GM21528 (cell line): ENCODE results near the gene CAMK2B.

ENCODE experiments used
- ATAC-seq: cut with Tn5 transposase; IDR thresholded peaks from one replicate; pipeline ENCODE4 v1.9.1; 2021; ENCODE audit warnings: mild to moderate bottlenecking, moderate library complexity; ENCODE audit not compliant: unreplicated experiment, low FRiP score

CAMK2B gene

DNA sequence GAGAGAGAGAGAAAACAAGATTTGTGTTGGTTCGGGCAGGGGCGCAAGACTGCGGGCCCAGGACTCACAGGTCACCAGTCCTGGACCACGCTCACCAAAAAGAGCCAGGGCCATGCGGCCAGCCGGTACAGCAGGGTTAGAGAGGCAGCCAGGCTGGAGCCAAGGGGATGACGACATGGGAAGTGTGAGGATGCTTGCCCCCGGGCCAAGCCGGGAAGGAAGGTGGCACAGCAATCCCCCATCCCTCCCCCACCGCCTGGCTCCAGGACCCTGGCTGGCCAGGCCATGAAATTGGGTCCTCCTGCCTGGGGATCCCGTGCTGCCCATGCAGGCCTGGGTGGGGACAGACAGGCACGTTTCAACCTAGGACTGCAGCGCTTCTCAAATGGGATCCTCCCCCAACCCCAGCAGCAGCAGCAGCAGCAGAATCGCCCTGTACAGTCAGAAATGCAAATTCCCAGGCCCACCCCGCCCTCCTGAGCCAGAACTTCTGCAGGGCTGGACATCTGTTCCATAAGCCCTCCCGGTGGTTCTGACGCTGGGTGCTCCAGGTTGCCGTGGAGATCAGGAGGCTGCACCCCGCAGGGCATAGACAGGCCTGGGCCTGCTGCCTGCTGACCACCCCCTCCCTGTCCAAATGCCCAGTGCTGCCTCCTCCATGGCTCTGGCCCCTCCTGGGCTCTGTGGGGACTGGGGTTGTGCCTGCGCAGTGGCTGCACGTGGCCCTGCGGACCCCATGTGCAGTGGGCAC lies 89.6 kb downstream of the CAMK2B start:
- no peak for ATAC-seq

DNA sequence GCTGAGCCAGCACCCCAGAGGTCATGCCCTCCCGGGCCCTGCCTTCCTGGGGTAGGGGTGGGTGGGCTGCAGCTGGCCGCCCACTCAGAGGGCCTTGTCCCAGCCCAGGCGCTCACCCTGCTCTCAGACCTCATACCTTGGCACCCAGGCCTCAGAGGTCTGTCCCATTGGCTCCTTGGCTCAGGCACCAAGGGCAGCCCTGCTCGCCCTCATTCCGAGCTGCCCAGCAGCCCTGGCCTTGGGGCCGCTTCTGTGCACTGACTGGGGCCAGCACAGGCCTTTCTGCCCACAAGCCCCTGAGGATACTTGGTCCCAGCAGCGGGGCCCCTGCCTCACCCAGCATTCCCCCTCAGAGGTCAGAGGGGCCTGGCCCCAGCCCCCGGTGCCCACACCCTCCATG lies 90.3 kb downstream of the CAMK2B start:
- ATAC-seq: no peak

DNA sequence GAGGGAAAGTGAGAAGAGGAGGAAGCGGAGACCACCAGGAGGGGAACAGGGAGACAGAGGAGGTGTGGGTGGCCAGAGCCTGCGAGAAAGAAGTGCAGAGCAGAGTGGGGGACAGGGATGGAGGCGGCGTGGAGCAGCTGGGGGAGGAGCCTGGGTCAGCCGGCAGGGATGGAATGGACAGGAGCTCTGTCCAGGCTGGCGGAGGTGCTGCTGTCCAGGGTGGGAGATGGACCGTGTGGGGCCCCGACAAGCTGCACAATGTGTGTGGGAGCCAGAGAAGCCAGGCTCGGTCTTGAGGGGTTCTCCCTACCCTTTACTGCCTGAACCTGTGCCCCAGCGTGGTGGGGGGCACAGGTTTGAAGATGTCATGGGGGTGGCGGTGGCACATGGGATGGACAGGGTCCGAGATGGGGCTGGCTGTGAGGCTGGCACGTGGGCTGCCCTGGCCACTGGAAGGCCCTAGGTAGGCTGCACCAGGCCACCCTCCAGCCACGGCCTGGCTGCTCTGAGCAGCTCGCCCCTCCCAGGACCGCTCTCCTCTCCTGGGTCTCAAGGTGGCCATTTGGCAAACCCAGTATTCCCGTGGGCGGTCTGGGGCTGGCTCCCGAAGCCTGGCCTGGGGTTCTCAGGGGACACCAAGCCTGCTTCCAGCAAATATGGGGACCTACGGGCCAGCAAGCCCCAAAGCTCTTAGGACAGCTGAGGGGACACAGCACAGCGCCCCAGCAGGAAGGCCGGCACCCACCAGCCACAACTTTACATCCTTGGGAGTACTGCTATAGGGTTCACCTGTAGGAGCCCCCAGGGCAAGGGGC lies 92.3 kb downstream of the CAMK2B start:
- no peak for ATAC-seq

DNA sequence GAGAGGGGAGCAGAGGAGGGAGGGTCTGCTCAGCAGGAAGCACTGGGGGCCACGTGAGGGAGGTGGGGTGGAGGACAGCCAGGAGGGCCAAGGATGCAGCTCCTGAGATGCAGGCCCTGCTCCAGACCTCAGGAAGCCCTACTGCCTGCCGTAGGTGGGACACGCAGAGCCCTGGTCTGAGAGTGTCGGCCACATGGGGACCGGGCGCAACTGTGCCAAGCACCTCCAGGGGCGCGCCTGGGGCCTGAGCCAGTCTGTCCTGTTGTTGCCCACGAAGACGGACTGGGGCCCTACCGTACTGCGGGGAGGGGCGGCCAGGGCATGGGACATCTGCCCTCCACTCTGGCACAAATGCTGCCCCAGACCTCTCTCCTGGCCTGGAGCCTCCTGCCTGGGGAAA lies 93.0 kb downstream of the CAMK2B start:
- ATAC-seq: no peak

DNA sequence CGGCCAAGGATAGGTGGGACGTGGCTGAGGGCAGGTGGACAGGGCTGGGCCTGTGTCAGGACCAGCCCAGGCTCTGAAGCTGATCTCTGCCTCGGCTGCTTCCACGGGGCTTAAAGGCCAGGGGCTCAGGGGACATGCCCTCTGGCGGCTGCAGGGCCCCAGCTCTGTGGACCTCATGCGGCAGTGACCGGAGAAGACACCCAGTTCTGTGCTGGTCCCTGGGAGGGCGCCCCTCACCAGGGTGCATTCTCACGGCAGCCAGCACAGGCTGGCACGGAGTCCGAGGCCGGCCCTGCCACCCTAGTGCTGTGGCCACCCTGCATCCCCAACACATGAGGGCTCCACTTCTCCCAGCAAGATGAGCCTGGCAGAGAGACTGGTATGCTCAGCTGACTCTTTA lies 94.3 kb downstream of the CAMK2B start:
- no peak for ATAC-seq

DNA sequence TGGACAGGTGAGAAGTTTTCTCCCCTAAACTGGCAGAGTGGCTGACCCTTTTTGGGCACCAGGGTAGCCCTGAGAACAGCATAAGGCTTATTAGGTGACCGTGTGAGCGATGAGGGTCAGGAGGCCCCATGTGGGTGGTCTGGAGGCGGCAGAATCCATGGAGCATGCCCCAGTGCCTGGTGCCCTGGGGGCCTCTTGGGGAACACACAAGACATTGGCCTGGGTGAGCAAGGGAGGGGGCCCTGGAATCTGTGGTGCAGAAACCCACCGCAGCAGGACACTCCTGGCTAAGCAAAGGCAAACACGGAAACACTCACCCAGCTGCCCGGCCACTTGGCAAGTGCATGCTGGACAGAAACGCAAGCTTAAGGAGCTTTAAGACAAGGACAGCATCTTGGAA lies 95.1 kb downstream of the CAMK2B start:
- no peak for ATAC-seq

DNA sequence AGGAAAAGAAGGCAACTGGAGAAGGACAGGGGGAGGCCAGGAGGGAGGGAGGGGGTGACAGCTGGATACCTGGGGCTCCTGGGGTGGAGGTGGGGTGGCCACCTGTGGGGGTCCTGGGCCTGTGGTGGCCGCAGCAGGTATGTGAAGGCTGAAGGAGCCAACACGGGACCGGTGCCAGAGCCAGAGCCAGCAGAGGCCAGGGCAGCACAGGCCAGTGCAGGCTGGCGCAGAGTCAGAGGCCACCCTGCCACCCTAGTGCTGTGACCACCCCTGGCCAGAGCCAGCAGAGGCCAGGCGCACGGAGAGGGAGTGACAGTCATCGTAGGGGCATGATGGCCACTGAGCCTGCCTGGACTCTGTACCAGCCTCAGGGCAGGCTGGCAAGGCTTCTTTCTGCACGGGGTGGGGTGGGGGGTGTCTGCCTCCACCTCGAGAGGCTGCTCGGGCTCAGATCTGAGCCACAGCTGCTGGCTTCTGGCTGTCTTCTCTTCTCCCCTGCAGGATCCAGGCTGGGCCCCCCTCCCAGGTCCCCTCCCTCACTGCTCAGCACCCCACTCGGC lies 95.8 kb downstream of the CAMK2B start:
- ATAC-seq: no peak

DNA sequence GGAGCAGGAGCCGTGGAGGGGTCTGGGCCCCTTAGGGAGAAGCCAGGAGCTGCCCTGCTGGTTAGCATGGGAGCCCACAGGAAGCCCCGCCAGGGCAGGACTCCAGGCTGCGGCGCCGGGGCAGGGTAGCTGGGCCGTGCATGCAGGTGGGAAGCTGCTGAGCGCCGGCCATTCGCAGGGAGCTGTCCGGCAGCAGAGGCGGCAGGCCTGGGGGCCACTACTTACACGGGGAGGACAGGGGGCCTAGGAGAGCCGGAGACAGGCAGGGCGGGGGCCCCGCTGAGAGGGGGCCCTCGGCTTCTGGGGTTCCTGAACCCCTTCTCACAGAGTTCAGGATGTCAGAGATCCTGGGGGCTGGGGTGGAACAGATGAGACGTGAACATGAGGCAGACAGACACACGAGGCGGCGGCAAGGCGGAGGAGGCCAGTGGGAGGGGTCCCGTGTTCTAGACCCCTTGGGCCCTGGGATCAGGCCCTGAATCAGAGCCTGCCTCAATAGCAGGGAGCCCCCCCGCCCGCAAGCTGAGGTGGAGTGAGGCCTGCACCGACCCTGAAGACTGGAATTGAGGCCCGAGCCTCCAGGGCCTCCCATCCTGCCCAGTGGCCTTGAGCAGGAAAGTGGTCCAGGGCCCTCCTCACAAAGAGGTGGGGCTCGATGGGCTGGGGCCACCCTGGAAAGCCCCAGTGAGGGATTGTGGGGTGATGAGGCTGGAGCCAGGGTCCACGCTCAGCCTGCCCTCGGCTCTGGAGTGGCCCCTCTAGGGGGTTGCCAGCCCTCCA lies 96.6 kb downstream of the CAMK2B start:
- ATAC-seq: no peak

DNA sequence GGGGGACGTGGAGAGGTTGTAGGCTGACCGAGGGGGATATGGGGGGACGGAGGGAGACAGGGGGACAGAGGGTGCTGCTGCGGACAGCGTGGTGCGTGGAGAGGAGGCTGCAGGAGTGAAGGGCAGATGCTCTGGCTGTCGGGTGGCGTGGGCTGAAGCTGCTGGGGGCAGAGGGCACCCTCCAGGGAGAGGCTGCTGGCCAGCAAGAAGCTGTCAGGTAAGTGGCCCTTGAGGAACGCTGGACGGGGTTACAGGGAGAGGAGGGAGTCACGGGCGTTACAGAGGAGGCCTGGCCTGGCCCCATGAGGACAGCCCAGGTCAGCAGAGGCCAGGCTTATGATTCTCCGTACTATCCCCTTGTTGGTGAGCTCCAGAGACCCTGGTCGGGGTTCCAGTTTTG lies 97.5 kb downstream of the CAMK2B start:
- ATAC-seq: no peak

DNA sequence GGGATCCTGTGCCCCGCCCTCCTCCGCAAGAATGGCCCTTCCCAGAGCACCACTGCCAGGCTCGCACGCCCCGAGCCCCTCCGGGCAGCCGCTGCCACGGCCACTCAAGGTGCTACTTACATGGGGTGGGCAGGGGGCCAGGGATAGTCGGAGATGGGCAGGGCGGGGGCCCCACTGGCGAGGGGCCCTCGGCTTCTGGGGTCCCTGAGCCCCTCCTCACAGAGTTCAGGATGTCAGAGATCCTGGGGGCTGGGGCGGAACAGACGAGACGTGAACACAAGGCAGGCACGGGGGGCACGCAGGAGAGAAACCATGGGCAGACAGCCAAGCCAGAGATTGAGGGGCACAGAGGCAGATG lies 99.0 kb downstream of the CAMK2B start:
- ATAC-seq: no peak

DNA sequence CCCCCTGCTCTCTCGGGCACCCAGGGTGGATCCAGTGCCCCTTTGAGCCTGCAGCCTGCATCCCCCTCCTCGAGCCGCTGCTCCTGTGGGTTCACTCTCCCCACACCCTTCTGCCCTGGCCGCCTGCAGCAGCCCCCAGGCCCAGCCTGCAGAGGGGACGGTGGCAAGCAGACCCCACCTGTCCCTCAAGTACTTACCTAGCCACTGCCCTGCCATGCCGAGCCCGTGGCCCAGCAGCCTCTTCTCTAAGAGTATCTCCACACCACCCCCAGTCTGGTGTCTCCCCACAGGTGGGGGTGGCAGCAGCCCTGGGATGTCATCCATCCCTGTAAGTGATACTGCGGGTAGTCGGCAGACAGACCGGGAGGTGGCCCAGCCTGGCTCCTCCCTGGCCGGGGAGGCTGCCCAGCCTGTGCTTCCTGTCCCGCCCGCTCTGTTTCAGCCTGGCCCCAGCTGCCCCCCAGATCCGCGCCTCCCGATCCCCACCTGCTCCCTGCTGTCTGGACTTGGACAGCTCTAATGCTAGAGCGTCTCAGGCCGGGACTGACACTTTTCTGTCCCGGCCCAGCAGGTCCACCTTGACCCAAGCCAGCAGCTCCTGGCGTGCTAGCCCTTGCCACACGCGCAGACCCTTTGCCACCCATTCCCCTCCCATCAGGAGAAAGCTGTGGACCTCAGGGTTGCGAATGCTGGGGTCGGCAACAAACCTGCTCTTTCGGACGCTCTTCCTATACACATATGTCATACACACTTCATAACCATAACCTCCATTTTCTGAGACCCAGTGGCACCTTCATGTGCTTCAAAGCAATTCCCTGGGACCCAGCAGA lies 99.6 kb downstream of the CAMK2B start:
- ATAC-seq: no peak

DNA sequence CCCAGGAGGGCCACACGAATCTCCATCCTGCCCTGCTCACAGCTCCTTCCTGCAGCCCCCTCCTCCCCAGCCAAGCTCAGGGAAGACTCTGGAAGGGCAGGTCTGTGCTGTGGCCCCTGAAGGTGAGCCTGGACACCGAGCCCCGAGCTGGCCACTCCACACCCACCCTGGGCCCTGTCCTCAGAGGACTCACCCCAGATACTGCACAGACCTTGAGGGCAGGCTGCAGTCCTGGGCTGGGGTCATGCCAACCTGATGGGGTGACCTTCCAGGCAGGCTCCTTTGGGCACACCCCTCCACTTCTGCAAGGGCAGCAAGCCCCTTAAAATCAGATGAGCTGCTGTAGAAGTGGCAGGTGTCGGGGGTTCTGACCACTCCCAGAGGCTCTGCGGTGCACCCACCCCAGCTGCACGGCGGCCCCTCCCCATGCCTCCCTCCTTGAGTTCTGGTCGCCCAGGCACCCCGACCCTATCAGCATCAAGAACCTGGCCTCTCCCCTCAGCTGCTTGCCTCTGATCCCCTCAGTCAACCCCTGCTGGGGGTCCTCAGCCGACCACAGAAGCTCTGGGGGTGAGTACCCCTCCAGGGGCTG lies 100.3 kb downstream of the CAMK2B start:
- ATAC-seq: no peak

DNA sequence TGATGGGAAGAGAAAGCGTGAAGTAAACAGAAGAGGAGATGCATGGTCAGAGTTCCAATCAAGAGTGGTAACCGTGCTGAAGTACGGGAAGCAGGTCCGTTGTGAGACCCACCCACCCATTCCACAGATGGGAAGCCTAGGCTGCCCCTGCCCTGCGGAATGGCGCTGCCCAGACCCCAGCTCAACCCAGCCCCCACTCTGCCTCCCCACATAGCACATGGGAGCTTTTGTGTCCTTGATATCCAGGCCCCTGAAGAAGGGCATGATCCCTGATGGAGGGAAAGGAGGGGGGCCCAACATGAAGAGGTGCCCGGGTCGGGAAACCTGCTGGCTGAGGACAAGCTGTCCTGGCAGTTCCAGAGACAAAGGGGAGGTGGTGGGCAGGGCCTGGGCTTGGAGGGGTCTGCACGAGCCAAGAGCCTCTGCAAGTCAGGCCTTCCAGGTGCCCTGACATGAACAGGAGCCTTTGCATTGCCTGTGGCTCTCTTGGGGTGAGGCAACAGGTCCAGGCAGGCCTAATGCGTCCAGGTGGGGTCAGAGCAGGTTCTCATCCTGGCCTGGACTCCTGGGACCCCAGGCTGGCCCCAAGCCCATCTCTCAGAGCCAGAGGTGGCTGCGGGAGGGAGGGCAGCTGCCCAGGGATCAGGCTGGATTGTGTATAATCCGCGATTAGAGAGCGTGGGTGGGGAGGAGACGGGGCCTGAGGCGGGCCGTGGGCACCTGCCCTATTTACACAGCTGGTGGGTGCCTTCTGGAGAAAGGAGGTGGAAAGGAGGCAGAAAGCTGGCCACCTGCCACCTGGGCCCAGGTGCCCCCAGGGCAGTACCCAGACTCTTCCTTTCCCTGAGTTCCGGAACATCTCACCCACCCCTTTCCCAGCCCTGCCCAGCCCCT lies 101.1 kb downstream of the CAMK2B start:
- ATAC-seq: no peak

DNA sequence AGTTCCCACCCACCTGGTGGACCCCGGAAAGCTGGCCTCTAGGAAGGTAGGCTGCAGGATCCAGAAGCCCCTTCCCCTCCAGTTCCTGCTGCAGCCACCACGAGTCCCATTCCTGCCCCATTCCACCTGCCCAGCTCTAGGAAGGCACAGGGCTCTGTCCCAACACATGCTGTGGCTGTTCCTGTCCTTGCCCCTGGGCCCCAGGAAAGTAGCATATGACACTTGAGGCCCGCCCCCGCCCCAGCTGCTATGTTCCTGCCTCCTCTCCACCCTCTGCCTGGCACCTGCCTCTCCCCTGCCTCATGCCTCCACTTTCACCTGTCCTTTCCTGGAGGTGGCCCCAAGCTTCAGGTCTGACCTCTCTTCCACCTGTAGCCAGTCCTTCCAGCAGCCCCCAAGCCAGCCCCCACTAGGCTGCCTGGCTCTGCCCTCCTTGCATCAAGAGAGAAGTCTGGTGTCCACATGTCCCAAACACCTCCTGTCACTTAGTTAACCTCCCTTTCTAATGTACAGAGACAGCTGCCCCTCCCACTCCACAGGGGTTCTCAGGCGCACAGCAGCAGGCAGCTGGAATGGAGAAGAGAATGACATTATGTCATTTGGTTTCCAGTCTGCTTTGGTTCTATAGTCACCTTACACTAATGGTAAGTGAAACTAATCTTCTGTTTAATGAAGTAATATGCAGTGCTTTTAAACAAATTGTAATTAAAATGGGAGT lies 101.9 kb downstream of the CAMK2B start:
- no peak for ATAC-seq

DNA sequence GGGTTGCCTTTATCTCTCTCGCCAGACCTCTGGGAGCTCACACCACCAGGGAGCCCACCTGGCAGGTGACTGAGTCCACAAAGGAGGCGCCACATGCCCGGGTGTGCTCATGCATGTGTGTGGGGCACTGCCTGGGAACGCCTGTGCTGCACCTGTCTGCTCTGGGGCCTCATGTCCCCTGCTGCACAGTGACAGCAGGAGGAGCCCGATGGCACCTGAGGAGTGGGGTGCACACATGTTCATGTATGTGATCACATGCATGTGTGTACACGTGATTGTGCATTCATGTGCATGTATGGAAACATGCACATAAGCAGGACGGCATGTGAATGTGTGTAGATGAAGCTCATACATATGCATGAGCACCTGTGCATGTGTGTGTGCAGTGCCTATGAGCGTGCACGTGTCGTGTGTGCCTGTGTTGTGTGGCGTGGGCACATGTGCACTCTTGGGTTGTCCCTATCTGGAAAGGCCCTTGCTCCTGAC lies 102.6 kb downstream of the CAMK2B start:
- no peak for ATAC-seq

DNA sequence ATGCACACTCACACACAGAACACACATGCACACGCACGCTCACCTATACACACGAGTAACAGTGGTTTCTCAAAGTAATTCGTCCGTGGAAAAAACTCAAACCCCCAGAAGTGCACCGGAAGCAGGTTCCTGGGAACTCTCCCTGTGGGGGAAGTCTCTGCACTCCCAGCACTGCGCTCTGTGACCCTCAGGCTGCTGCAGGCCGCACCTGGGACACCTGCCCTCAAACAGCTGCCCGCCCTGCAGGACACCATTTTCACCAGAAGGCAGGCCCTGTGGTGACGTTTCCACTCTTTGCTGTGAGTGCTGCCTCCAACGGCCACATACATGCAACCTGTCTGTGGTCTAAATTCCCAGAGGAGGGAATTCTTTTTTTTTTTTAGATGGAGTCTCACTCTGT lies 103.3 kb downstream of the CAMK2B start:
- no peak for ATAC-seq

DNA sequence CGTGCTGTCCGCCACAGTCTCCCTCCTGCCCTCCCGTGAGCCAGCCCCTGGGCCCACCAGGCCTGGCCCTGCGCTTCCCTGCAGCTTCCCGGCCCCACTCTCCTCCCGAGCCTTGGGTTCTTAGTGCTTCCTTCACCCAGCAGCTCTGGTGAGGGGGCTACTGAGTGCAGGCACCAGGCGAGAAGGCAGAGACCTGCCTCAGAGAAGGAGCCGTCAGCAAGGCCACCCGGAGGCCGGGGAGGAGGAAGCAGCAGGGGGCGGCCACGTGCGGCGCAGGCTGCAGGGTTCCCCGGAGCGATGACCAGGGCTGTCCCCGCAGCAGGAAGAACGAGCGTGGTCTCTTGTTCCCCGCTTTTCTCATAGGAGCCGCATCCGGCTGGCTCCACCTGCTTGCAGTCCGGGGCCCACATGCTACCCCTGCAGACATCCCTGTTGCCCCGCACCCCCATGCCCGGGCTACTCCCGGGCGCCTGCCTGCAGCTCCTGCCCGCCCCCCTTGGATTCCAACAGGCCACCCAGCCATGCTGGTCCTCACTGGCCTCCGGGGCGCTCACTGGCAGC lies 104.1 kb downstream of the CAMK2B start:
- no peak for ATAC-seq
